ENCODE data around the gene ABCG4.
"Not testable (repeated sequence)": the region's sequence is repeated elsewhere in the genome, so short reads cannot be mapped to it uniquely, and the experiment has no call there.

The ABCG4 gene

DNA sequence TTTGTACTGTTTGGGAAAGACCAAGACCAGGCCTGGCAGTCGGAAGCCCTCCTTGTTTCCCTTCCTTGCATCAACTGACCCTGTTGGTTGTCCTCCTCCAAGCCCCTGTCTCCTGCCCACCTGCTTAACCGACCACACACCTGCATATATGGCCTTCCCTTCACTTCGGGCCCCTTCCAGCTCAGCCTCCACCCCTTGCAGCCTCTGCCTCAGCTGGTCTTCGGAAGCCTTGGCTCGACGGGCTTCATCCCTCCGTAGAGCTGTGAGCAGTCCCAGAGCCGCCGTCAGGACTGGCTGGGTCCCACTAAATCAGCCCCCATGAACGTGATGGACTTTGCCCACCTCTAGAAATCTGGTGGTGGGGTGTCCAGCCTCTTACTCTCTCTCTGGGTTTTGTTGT lies 44.8 kb downstream of the ABCG4 start:
- H3K4me3 ChIP-seq (ENCODE audit: low read depth, low read length) = no peak overlapping the region
- TF ChIP-seq, protein P1, sequence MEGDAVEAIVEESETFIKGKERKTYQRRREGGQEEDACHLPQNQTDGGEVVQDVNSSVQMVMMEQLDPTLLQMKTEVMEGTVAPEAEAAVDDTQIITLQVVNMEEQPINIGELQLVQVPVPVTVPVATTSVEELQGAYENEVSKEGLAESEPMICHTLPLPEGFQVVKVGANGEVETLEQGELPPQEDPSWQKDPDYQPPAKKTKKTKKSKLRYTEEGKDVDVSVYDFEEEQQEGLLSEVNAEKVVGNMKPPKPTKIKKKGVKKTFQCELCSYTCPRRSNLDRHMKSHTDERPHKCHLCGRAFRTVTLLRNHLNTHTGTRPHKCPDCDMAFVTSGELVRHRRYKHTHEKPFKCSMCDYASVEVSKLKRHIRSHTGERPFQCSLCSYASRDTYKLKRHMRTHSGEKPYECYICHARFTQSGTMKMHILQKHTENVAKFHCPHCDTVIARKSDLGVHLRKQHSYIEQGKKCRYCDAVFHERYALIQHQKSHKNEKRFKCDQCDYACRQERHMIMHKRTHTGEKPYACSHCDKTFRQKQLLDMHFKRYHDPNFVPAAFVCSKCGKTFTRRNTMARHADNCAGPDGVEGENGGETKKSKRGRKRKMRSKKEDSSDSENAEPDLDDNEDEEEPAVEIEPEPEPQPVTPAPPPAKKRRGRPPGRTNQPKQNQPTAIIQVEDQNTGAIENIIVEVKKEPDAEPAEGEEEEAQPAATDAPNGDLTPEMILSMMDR (IDR thresholded peaks at IDR 0.05; ENCODE audit: low read depth, low read length) = no peak
- in situ Hi-C loops (cut with HindIII; ENCODE audit: low sequenced_read_pairs) = no loop called here
- DNase-seq (ENCODE audit: low read depth, low spot score) = no peak

DNA sequence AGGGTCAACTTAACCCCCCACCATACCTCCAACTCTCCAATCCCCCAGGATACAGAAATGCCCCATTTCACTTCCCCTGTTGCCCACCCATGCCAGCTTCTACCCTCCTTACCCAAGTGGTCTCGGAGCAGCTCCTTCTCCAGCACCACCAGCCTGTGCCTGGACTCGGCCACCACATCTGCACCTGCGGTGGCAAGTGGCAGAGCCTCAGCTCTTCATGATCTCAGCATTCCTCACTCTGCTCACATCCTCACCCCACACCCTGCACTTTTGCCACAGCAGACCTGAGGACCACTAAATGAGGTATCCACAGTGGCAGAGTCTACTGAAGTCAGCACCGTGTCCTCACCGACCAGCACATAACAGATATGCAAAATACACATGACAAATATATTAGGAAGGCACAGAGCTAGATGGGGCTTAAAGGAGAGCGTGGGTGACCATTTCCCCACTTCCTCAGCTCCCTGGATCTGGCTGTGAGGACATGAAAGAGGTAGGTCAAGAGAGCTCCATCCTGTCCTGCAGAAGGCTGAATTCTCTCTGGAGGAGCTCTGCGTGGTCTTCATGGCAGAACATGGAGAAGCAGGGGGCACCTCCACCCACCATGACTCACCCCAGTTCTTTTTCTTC lies 46.1 kb downstream of the ABCG4 start:
- no peak for DNase-seq (ENCODE audit: low read depth, low spot score)
- TF ChIP-seq, protein P1 (IDR thresholded peaks at IDR 0.05; ENCODE audit: low read depth, low read length) = no peak
- in situ Hi-C loops (cut with HindIII; ENCODE audit: low sequenced_read_pairs) = no loop called here

DNA sequence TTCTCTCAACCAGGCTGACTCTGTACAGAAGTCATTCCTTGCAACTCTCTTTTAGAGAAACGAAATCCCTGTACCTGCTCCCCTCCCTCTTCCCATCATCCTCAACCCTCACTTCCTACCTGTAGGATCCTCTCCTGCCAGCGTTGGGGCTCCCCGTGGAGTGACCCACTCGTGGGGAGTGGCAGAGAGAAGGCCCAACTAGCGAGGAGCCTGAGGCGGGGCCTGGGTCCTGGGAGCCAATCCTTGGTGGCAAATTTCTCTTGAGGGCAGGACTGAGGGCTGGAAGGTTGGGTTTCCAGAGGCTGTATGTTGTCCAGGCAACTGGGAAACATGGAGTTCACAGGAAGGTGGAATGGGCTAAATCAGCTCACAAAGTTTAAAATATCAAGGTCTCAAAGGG lies 46.8 kb downstream of the ABCG4 start:
- TF ChIP-seq, protein P1 (IDR thresholded peaks at IDR 0.05; ENCODE audit: low read depth, low read length) = no peak
- in situ Hi-C loops (cut with HindIII; ENCODE audit: low sequenced_read_pairs) = no loop called here
- H3K4me3 ChIP-seq (ENCODE audit: low read depth, low read length) = no peak overlapping the region
- DNase-seq (ENCODE audit: low read depth, low spot score) = peak; percentile 57

More for the DNA sequence above, 46.1 kb downstream of the ABCG4 start:
- no peak overlapping the region for H3K4me3 ChIP-seq (ENCODE audit: low read depth, low read length)

- in situ Hi-C loops (cut with HindIII; ENCODE audit: low sequenced_read_pairs) = no loop called here
- DNase-seq (ENCODE audit: low read depth, low spot score) = peak; percentile 77
- H3K4me3 ChIP-seq (ENCODE audit: low read depth, low read length) = no peak overlapping the region
- TF ChIP-seq, protein P1 (IDR thresholded peaks at IDR 0.05; ENCODE audit: low read depth, low read length) = peak; percentile 77
These were observed 48.1 kb downstream of the ABCG4 start for GRCh38 chr11:119196833-119197483.

DNA sequence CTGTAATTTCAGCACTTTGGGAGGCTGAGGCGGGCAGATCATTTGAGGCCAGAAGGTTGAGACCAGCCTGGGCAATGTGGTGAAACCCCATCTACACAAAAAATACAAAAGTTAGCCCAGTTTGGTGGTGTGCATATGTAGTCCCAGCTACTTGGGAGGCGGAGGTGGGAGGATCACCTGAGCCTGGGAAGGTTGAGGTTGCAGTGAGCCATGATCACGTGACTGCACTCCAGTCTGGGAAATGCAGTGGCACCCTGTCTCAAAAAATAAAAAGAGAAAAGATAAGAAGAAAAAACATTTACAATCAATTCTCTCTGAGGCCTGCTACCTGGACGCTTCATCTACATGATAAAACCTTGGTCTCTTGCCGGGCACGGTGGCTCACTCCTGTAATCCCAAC lies 50.1 kb downstream of the ABCG4 start:
- in situ Hi-C loops (cut with HindIII; ENCODE audit: low sequenced_read_pairs) = no loop called here
- H3K4me3 ChIP-seq (ENCODE audit: low read depth, low read length) = no peak overlapping the region
- DNase-seq (ENCODE audit: low read depth, low spot score) = no peak
- TF ChIP-seq, protein P1 (IDR thresholded peaks at IDR 0.05; ENCODE audit: low read depth, low read length) = no peak

- in situ Hi-C loops (cut with HindIII; ENCODE audit: low sequenced_read_pairs); DNase-seq (ENCODE audit: low read depth, low spot score); H3K4me3 ChIP-seq (ENCODE audit: low read depth, low read length): not testable (repeated sequence)
These were observed 52.4 kb downstream of the ABCG4 start for GRCh38 chr11:119201236-119201635.

GRCh38 chr11:119202554-119202953 lies 53.7 kb downstream of the ABCG4 start:
- no peak overlapping the region for H3K4me3 ChIP-seq (ENCODE audit: low read depth, low read length)
- in situ Hi-C loops (cut with HindIII; ENCODE audit: low sequenced_read_pairs) = no loop called here
- DNase-seq (ENCODE audit: low read depth, low spot score) = no peak
- TF ChIP-seq, protein P1 (IDR thresholded peaks at IDR 0.05; ENCODE audit: low read depth, low read length) = no peak

All from astrocyte of the spinal cord (primary cell).